ENCODE data around the gene MSH5.
A peak's percentile ranks its signal among the peaks of the same experiment; 100 is the strongest.
"Not testable (repeated sequence)": the region's sequence is repeated elsewhere in the genome, so short reads cannot be mapped to it uniquely, and the experiment has no call there.

The MSH5 gene

DNA sequence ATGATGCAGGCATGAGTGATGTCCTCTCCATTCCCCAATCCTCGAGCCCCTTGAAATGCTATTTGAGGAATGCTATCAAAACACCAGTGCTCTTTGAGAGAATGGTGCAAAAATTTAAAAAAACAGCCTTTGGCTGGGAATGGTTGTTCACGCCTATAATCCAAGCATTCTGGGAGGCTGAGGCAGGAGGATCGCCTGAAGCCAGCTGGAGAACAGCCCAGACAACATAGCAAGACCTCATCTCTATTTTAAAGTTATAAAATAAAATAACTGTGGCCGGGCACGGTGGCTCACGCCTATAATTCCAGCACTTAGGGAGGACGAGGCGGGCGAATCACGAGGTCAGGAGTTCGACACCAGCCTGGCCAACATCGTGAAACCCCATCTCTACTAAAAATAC, 60.0 kb downstream of the MSH5 start:
- TF ChIP-seq, protein P1, sequence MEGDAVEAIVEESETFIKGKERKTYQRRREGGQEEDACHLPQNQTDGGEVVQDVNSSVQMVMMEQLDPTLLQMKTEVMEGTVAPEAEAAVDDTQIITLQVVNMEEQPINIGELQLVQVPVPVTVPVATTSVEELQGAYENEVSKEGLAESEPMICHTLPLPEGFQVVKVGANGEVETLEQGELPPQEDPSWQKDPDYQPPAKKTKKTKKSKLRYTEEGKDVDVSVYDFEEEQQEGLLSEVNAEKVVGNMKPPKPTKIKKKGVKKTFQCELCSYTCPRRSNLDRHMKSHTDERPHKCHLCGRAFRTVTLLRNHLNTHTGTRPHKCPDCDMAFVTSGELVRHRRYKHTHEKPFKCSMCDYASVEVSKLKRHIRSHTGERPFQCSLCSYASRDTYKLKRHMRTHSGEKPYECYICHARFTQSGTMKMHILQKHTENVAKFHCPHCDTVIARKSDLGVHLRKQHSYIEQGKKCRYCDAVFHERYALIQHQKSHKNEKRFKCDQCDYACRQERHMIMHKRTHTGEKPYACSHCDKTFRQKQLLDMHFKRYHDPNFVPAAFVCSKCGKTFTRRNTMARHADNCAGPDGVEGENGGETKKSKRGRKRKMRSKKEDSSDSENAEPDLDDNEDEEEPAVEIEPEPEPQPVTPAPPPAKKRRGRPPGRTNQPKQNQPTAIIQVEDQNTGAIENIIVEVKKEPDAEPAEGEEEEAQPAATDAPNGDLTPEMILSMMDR (IDR thresholded peaks at IDR 0.05; ENCODE audit: extremely low read depth, missing control alignments): no peak
- DNase-seq (ENCODE audit: low spot score): no peak

DNA sequence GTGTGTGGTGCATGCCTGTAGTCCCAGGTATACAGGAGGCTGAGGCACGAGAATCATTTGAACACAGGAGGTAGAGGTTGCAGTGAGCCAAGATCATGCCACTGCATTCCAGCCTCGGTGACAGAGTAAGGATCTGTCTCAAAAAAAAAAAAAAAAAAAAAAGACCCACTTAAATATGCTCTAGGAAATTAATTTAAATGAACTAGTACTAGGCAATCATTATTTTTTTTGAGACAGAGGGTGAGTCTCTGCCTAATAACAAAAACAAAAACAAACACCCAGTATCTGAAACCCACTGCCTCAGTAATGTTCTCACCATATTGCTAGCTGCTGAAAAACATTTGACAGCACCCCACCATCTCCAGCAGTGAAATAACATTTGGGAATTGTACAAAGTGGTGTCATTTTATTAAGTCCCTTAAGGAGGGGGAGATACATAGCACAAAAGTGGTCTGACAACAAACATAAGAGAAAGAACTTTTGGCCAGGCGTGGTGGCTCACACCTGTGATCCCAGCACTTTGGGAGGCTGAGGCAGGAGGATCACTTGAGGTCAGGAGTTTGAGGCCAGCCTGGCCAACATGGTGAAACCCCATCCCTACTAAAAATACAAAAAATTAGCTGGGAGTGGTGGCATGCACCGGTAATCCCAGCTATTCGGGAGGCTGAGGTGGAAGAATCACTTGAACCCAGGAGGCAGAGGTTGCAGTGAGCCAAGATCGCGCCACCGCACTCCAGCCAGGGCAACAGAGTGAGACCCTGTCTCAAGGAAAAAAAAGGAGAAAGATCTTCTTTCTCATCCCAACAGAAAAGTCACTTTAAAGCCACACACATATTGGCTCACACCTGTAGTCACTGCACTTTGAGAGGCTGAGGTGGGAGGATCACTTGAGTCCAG, 61.5 kb downstream of the MSH5 start:
- not testable (repeated sequence) for DNase-seq (ENCODE audit: low spot score)

DNA sequence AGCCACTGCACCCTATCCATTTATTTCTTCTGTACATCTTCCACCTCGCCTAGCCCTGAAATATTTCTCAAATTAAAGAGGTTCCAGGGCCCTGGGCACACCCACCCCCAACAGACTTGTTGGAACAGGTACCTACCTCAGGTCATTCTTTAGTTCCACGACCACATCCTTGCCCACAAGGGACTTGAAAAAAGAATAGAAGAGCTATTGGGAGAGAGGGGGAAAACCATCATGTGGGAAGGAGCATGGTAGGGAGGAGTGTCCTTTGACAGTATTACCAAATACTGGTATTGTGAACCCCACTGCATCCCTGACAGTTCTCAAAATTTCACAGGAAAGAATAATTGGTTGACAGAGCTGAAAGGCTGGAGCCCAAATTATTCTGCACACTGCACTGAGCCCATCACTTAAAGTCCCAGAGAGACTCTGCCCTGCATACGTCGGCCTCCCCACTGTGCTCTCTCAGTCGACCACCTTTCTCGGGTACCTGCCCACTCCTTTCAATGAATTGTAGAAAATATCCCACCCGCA, 66.2 kb downstream of the MSH5 start:
- DNase-seq (ENCODE audit: low spot score): no peak
- TF ChIP-seq, protein P1 (IDR thresholded peaks at IDR 0.05; ENCODE audit: extremely low read depth, missing control alignments): no peak

DNA sequence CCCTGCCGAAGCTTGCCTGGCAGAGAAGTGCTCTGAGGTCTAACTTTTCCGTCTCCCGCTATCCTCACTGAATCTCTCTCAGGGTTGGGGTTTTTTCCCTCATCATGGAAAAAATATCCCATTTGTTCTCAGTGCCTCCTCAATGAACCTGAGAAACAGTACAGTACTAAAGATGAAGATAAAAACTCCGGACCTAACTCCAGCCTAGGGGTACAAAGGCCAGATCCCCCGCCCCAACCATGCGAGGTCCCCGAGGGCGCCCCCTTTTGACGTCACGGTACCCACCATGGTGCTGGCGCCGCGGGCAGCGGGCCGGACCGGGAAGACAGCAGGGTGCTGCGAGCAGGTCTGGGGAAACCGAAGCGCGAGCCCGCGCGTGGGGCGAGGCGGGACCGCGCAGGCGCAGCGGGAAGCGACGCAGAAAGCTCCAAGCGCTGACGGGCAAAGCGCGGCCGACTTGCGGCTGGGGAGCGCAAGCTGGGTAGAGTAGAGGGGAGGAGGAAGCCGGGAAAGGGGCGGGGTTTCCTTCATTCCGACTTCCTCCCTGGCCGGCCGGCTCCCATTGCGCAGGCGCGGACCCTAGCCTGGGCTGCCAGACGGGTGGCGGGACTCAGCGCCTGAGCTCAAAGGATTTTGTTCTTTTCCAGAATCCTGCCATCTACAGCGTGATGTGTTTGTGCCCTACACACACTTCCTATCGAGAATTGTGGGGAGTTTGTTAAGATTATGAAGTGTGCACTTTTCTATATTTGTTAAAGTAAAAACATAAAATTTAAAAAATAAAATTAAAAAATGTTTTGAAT, 66.9 kb downstream of the MSH5 start, which contains the start of gene LSM2:
Gene LSM2, minus strand, starts transcription at position 497 of the 803 bp plus-strand sequence. Its CDS starts 209 bp downstream, at position 288.
- peak; percentile 99 for DNase-seq (ENCODE audit: low spot score)
- TF ChIP-seq, protein P1 (IDR thresholded peaks at IDR 0.05; ENCODE audit: extremely low read depth, missing control alignments): no peak

DNA sequence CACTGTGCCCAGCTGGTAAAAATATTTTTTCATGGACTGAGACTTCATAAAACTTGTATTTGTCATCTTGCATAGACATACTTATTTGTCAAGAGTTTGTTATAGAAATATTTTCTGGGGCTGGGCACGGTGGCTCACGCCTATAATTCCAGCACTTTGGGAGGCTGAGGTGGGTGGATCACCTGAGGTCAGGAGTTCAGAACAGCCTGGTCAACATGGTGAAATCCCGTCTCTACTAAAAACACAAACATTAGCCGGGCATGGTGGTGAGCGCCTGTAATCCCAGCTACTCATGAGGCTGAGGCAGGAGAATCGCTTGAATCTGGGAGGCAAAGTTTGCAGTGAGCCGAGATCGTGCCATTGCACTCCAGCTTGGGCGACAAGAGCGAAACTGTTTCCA, 68.8 kb downstream of the MSH5 start:
- DNase-seq (ENCODE audit: low spot score): not testable (repeated sequence)

DNA sequence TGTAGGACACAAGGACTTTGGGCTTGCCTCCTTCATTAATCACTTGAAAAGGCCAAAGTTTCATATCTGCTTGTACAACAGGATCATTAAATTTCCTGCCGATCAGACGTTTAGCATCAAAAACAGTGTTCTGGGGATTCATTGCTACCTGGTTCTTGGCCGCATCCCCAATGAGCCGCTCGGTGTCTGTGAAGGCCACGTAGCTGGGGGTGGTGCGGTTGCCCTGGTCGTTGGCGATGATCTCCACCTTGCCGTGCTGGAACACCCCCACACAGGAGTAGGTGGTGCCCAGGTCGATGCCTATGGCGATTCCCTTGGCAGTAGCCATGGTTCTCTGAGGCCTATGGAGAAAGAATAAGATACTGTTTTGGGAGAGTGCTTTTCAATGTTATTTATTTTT, 71.8 kb downstream of the MSH5 start:
- TF ChIP-seq, protein P1 (IDR thresholded peaks at IDR 0.05; ENCODE audit: extremely low read depth, missing control alignments): no peak

More for the DNA sequence above, 71.8 kb downstream of the MSH5 start:
- DNase-seq (ENCODE audit: low spot score): no peak

Data from GM20000 (cell line).